ENCODE measurements around the gene GNE.

GRCh38 chr9:36292641-36293040 is 34.4 kb upstream of the GNE start:
- no peak for TF ChIP-seq CREB1 (CRISPR knock-in tag; IDR thresholded peaks at IDR 0.05; ENCODE audit: low read depth)
- TF ChIP-seq CTCF (conservative IDR thresholded peaks at IDR 0.05; ENCODE audit: low read depth in 2 of 2), result peak in 1 of 2 experiments; percentile 44; a peak in 3 of 4 replicates
- no peak for TF ChIP-seq REST (IDR thresholded peaks at IDR 0.05; ENCODE audit: unreplicated experiment)
- TF ChIP-seq EZH2 (IDR thresholded peaks at IDR 0.05; ENCODE audit: low read depth, unreplicated experiment), result no peak
- TF ChIP-seq ETS1 (IDR thresholded peaks at IDR 0.05), result no peak
- no peak for TF ChIP-seq EZH2phosphoT487 (IDR thresholded peaks at IDR 0.05; ENCODE audit: unreplicated experiment)
- no peak for TF ChIP-seq POLR2AphosphoS5 (IDR thresholded peaks at IDR 0.05; ENCODE audit: low read depth)
- TF ChIP-seq ZNF114 (CRISPR knock-in tag; IDR thresholded peaks at IDR 0.05), result no peak

Data from GM23338 (cell line).